ENCODE data around the gene WDR44. TPM values are rescaled to one million over a fixed set of nuclear protein-coding genes. Genes with fewer than 3 reads are reported as not detected.
A peak's percentile ranks its signal among the peaks of the same experiment; 100 is the strongest.

The WDR44 gene
- total and polyA plus RNA-seq, 9 donors, result 6.1 to 17.9 (median 15.3) TPM

- intact Hi-C loops (cut with DNase I), result no loop called here
- 55 to 69% (median 58%) methylated on average over 7 of the region's 7 CpGs for WGBS, 3 donors
- no peak for DNase-seq
- no peaks in the 10 kb centered on the region for H3K4me1 ChIP-seq (ENCODE audit: insufficient read depth)
- no peak overlapping the region for H3K4me3 ChIP-seq
- no peaks in the 10 kb centered on the region for H3K27me3 ChIP-seq
- no peaks in the 10 kb centered on the region for H3K36me3 ChIP-seq
- TF ChIP-seq POLR2A (IDR thresholded peaks at IDR 0.05) (no peak), EP300 (IDR thresholded peaks at IDR 0.05) (no peak), CTCF (IDR thresholded peaks at IDR 0.05) (no peak)
- no peak overlapping the region for H3K27ac ChIP-seq
- H3K9me3 ChIP-seq, result no peaks in the 10 kb centered on the region
Measured at GRCh38 chrX:118497180-118497818, 151.4 kb downstream of the WDR44 start.

GRCh38 chrX:118498351-118498750 lies 152.4 kb downstream of the WDR44 start:
- no peaks in the 10 kb centered on the region for H3K4me1 ChIP-seq (ENCODE audit: insufficient read depth)
- no peak for DNase-seq

GRCh38 chrX:118498755-118499154 lies 152.8 kb downstream of the WDR44 start:
- DNase-seq, result no peak
- no peaks in the 10 kb centered on the region for H3K4me1 ChIP-seq (ENCODE audit: insufficient read depth)
- WGBS, 3 donors, result 70 to 74% (median 74%) methylated on average over 2 of the region's 2 CpGs
- no peaks in the 10 kb centered on the region for H3K9me3 ChIP-seq
- no peaks in the 10 kb centered on the region for H3K27me3 ChIP-seq
- TF ChIP-seq EP300 (IDR thresholded peaks at IDR 0.05) (no peak), CTCF (IDR thresholded peaks at IDR 0.05) (no peak), POLR2A (IDR thresholded peaks at IDR 0.05) (no peak)
- H3K27ac ChIP-seq, result no peak overlapping the region
- no peak overlapping the region for H3K4me3 ChIP-seq
- H3K36me3 ChIP-seq, result no peaks in the 10 kb centered on the region
- intact Hi-C loops (cut with DNase I), result no loop called here

More at GRCh38 chrX:118498351-118498750, 152.4 kb downstream of the WDR44 start:
- Histone ChIP-seq H3K27me3 (no peaks in the 10 kb centered on the region), H3K27ac (no peak overlapping the region), H3K9me3 (no peaks in the 10 kb centered on the region), H3K4me3 (no peak overlapping the region), H3K36me3 (no peaks in the 10 kb centered on the region)
- no peak for TF ChIP-seq POLR2A (IDR thresholded peaks at IDR 0.05)
- intact Hi-C loops (cut with DNase I), result no loop called here
- WGBS, 3 donors, result 59 to 68% (median 64%) methylated on average over 3 of the region's 3 CpGs

- 59 to 68% (median 66%) methylated on average over 15 of the region's 15 CpGs for WGBS, 3 donors
- Histone ChIP-seq H3K27ac (no peak overlapping the region), H3K4me1 (ENCODE audit: insufficient read depth) (no peaks in the 10 kb centered on the region)
Measured at GRCh38 chrX:118499295-118499694, 153.4 kb downstream of the WDR44 start.

More at GRCh38 chrX:118499295-118499694, 153.4 kb downstream of the WDR44 start:
- Histone ChIP-seq H3K36me3 (no peaks in the 10 kb centered on the region), H3K9me3 (no peaks in the 10 kb centered on the region), H3K27me3 (no peaks in the 10 kb centered on the region), H3K4me3 (no peak overlapping the region)
- intact Hi-C loops (cut with DNase I), result no loop called here
- DNase-seq, result no peak
- TF ChIP-seq EP300 (IDR thresholded peaks at IDR 0.05) (no peak), POLR2A (IDR thresholded peaks at IDR 0.05) (no peak), CTCF (IDR thresholded peaks at IDR 0.05) (no peak)

MicroRNA genes within 50 kb of the gene (microRNA counts, 767-probe panel; counts per million panel counts)
- 530 counts per million, percentile 78 among the panel's probes with 10 or more counts for microRNA hsa-miR-1277-3p

Small RNA genes lying within 50 kb of the gene (microRNA-seq; reads per million reads assigned to microRNA genes)
- gene MIR1277, result 4.5 to 11.3 (median 4.9) reads per million in 3 donors

Small RNA genes lying within 50 kb of the gene (small RNA-seq; reads per million reads assigned to genes)
- not detected for gene MIR1277

Other genes starting within 250 kb of the WDR44 start
- gene KLHL13, start 229.3 kb upstream of the WDR44 start, total RNA-seq, result 10 to 100 TPM in 2 of 7 donors, 1 to 10 TPM in 5; 4.9 to 13.2 (median 7.7) TPM
- gene KLHL13, start 229.3 kb upstream of the WDR44 start, polyA plus RNA-seq, result 10 to 100 TPM in 1 of 2 donors, 1 to 10 TPM in 1; 5.6 to 15.8 TPM
- 10 to 100 TPM in 1 of 7 donors, 1 to 10 TPM in 6; 4.0 to 18.5 (median 6.1) TPM for gene DOCK11, start 149.7 kb downstream of the WDR44 start, total RNA-seq
- gene DOCK11, start 149.7 kb downstream of the WDR44 start, polyA plus RNA-seq, result 1 to 10 TPM; 3.6 to 6.1 TPM